Fibroblast of lung (primary cell): ENCODE results near the gene KRT23. TPM values are rescaled to one million over a fixed set of nuclear protein-coding genes. Genes with fewer than 3 reads are reported as not detected.

Experiments
- DNase-seq, 2 donors: peaks; one replicate each; pipeline versions ENCODE4 v3.0.0 to v3.0.0-alpha.2; 2010; ENCODE audit warnings: low read depth in 2 of 2
- H2AFZ ChIP-seq: 2 replicates; pipeline ENCODE4 v1.5.1; 2012; ENCODE audit warnings: low read length, control low read depth, inconsistent platforms
- H3K27ac ChIP-seq: 2 replicates; pipeline ENCODE4 v1.5.1; 2011; ENCODE audit warnings: low read length, control low read depth; ENCODE audit not compliant: insufficient read depth
- H3K27me3 ChIP-seq: 2 replicates; pipeline ENCODE4 v1.5.1; 2011; ENCODE audit warnings: mild to moderate bottlenecking, low read length; ENCODE audit not compliant: control insufficient read depth, insufficient read depth
- H3K36me3 ChIP-seq: 2 replicates; pipeline ENCODE4 v1.5.1; 2011; ENCODE audit warnings: low read length; ENCODE audit not compliant: control insufficient read depth, insufficient read depth
- H3K4me1 ChIP-seq: 2 replicates; pipeline ENCODE4 v1.5.1; 2011; ENCODE audit warnings: low read length; ENCODE audit not compliant: control insufficient read depth, insufficient read depth; ENCODE audit errors: extremely low read depth
- H3K4me2 ChIP-seq: 2 replicates; pipeline ENCODE4 v1.5.1; 2011; ENCODE audit warnings: low read length, control low read depth; ENCODE audit not compliant: insufficient read depth; ENCODE audit errors: extremely low read depth
- H3K4me3 ChIP-seq, 4 experiments: fragments of 200-600 bp in 1 of 4; sonication (generic) in 1 of 4; replicated peaks in 1 of 4; 2 replicates each; pipeline ENCODE4 v1.5.1; 2011 to 2016; ENCODE audit warnings: low read length in 4 of 4, low read depth in 3 of 4, mild to moderate bottlenecking in 3 of 4, control low read depth in 2 of 4, inconsistent platforms in 1 of 4, mixed read lengths in 1 of 4; ENCODE audit not compliant: insufficient read depth in 1 of 4; ENCODE audit errors: control extremely low read depth in 1 of 4
- H3K79me2 ChIP-seq: 2 replicates; pipeline ENCODE4 v1.5.1; 2012; ENCODE audit warnings: mild to moderate bottlenecking, low read length, inconsistent platforms; ENCODE audit not compliant: control insufficient read depth, insufficient read depth
- H3K9ac ChIP-seq: 2 replicates; pipeline ENCODE4 v1.5.1; 2011; ENCODE audit warnings: mild to moderate bottlenecking, low read length, control low read depth; ENCODE audit not compliant: insufficient read depth
- H3K9me3 ChIP-seq: 2 replicates; pipeline ENCODE4 v1.5.1; 2012; ENCODE audit warnings: low read depth, low read length; ENCODE audit not compliant: control insufficient read depth, insufficient read depth
- H4K20me1 ChIP-seq: 2 replicates; pipeline ENCODE4 v1.5.1; 2011; ENCODE audit warnings: low read length; ENCODE audit not compliant: control insufficient read depth, insufficient read depth; ENCODE audit errors: extremely low read depth
- CTCF ChIP-seq, 2 donors: IDR thresholded peaks in 1 of 2; conservative IDR thresholded peaks in 1 of 2; 1 replicate in 1 of 2; 2 replicates in 1 of 2; pipeline ENCODE4 v1.5.1; 2011 to 2012; ENCODE audit warnings: low read length in 2 of 2, control low read depth in 1 of 2, inconsistent platforms in 1 of 2, low read depth in 1 of 2, mild to moderate bottlenecking in 1 of 2
- EZH2 ChIP-seq: IDR thresholded peaks from 2 replicates; pipeline ENCODE4 v1.5.1; 2012; ENCODE audit warnings: low read length, control low read depth, mild to moderate bottlenecking; ENCODE audit errors: missing control alignments
- polyA plus RNA-seq, 2 donors: library from polyadenylated mRNA; depleted of rRNA in 1 of 2; stranded (reverse) in 1 of 2; unstranded in 1 of 2; fragments of >200 nt; gene quantifications; 2 replicates each; pipeline ENCODE4 v1.2.1, GENCODE V29; 2011 to 2012; ENCODE audit warnings: missing spikeins in 1 of 2
- total RNA-seq: library from RNA; depleted of rRNA; stranded (reverse); fragments of >200 nt; gene quantifications from 2 replicates; pipeline ENCODE4 v1.2.1, GENCODE V29; 2014

KRT23 gene
- total and polyA plus RNA-seq, 2 donors (not counting 1 experiment from before 2014, with no cell fraction given): 0.17 TPM; not detected in 1

DNA sequence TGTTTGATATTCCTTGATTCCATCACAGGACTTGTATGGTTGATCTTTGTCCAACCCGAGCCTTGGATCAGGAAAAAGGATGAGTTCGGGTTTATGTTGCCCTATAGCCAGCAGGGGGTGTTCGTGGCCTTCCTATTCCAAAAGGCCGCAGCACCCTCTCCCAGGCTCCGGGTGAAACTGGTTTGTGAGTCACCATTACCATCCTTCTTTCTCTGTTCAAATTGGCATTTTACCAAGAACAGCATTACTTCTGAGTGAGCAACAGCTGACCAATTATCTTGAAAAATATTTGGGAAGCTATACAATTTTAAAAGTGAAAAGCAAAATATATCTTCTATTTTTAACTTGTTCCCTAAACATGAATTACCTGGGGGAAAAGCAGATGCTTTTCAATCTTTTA lies 28.1 kb downstream of the KRT23 start:
- H3K27ac ChIP-seq: peak overlapping the region; percentile 74
- no peaks in the 10 kb centered on the region for H3K36me3 ChIP-seq
- TF ChIP-seq EZH2: no peak
- TF ChIP-seq CTCF (conservative IDR thresholded peaks at IDR 0.05 in 1 of 2, IDR thresholded peaks at IDR 0.05 in 1 of 2; ENCODE audit: low read depth in 1 of 2, low read length in 2 of 2): peak; percentile 72 to 82

DNA sequence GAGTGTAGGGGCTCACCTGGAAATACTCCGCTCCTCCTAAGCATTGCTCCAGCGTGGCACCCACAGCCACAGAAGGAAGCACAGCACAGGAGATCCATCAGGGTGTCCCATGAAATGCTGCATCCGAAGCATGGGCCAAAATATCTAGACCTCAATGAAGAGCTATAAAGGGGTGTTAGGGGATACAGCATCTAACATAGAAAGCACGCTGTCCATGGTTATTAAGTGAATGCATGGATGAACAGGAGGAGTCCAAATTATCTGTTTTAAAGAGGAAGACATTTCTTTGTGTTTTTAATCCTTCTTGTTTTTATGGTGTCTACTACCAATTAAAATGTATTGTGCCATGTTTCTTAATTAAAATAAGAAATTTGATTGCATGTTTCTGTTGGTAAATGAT lies 30.8 kb downstream of the KRT23 start:
- Histone ChIP-seq H2AFZ (no peak overlapping the region), H3K79me2 (no peaks in the 10 kb centered on the region), H3K4me1 (peaks cover 17% of the 10 kb centered on the region), H3K36me3 (no peaks in the 10 kb centered on the region), H3K27me3 (no peaks in the 10 kb centered on the region), H4K20me1 (no peaks in the 10 kb centered on the region), H3K4me2 (no peak overlapping the region), H3K9ac (no peak overlapping the region), H3K9me3 (no peaks in the 10 kb centered on the region), H3K4me3 (no peak overlapping the region), H3K27ac (no peak overlapping the region)
- TF ChIP-seq CTCF (conservative IDR thresholded peaks at IDR 0.05 in 1 of 2, IDR thresholded peaks at IDR 0.05 in 1 of 2; ENCODE audit: low read depth in 1 of 2, low read length in 2 of 2) (no peak), EZH2 (no peak)
- DNase-seq: no peak

More for the DNA sequence above, 28.1 kb downstream of the KRT23 start:
- no peak overlapping the region for H2AFZ ChIP-seq
- H3K27me3 ChIP-seq: no peaks in the 10 kb centered on the region
- no peaks in the 10 kb centered on the region for H3K9me3 ChIP-seq
- H3K4me3 ChIP-seq: no peak overlapping the region
- peak; percentile 94 to 95 for DNase-seq
- no peak overlapping the region for H3K9ac ChIP-seq
- no peaks in the 10 kb centered on the region for H3K79me2 ChIP-seq
- H4K20me1 ChIP-seq: no peaks in the 10 kb centered on the region
- no peak overlapping the region for H3K4me2 ChIP-seq
- H3K4me1 ChIP-seq: peaks cover 10% of the 10 kb centered on the region

- Histone ChIP-seq H3K79me2 (no peaks in the 10 kb centered on the region), H3K4me2 (no peak overlapping the region), H2AFZ (no peak overlapping the region), H3K4me1 (peaks cover 17% of the 10 kb centered on the region), H3K9ac (no peak overlapping the region), H3K36me3 (no peaks in the 10 kb centered on the region), H4K20me1 (no peaks in the 10 kb centered on the region), H3K27me3 (no peaks in the 10 kb centered on the region), H3K9me3 (no peaks in the 10 kb centered on the region), H3K27ac (no peak overlapping the region), H3K4me3 (no peak overlapping the region)
- no peak for TF ChIP-seq CTCF (conservative IDR thresholded peaks at IDR 0.05 in 1 of 2, IDR thresholded peaks at IDR 0.05 in 1 of 2; ENCODE audit: low read depth in 1 of 2, low read length in 2 of 2)
- TF ChIP-seq EZH2: no peak
- no peak for DNase-seq
Measured at GRCh38 chr17:40905370-40905769, 32.1 kb downstream of the KRT23 start.
